ENCODE results near the gene ANKRD39. TPM values are rescaled to one million over a fixed set of nuclear protein-coding genes. Genes with fewer than 3 reads are reported as not detected.

Gene ANKRD39
- total and polyA plus RNA-seq, 7 donors: 11.4 to 34.1 (median 14.8) TPM

DNA sequence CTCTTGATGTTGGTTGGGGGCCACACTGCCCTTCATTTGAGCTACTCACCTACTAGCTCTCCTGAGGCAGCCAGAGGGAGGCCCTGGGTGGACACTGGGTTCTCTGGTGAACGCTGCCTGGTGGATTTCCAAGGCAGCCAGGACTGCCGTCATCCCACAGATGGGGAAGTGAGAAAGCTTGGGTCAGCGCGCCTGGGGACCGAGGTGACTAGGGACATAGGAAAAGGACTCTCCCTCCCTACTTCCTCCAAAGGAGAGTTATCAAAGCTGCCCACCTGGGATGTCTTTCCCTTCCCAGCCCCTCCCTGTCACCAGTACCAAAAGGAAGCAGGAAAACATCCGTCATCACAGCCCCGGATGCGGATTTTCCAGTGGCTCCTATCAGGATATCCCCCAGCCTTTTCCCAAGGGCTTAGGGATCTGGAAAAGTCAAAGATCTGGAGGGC lies 15.9 kb upstream of the ANKRD39 start:
- 70 to 78% methylated on average over 8 of the region's 8 CpGs for WGBS, 2 donors
- intact Hi-C loops (cut with DNase I): no loop called here
- H3K27me3 ChIP-seq: no peaks in the 10 kb centered on the region
- H3K4me1 ChIP-seq: peaks cover 0 to 42% (median 33%) of the 10 kb centered on the region in 4 donors
- H3K27ac ChIP-seq: peak overlapping the region; percentile 6 to 100 (median 54)
- no peaks in the 10 kb centered on the region for H3K36me3 ChIP-seq
- no peak for TF ChIP-seq POLR2A (IDR thresholded peaks at IDR 0.05)
- TF ChIP-seq, protein P1, sequence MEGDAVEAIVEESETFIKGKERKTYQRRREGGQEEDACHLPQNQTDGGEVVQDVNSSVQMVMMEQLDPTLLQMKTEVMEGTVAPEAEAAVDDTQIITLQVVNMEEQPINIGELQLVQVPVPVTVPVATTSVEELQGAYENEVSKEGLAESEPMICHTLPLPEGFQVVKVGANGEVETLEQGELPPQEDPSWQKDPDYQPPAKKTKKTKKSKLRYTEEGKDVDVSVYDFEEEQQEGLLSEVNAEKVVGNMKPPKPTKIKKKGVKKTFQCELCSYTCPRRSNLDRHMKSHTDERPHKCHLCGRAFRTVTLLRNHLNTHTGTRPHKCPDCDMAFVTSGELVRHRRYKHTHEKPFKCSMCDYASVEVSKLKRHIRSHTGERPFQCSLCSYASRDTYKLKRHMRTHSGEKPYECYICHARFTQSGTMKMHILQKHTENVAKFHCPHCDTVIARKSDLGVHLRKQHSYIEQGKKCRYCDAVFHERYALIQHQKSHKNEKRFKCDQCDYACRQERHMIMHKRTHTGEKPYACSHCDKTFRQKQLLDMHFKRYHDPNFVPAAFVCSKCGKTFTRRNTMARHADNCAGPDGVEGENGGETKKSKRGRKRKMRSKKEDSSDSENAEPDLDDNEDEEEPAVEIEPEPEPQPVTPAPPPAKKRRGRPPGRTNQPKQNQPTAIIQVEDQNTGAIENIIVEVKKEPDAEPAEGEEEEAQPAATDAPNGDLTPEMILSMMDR (IDR thresholded peaks at IDR 0.05): no peak
- no peak for TF ChIP-seq EP300 (IDR thresholded peaks at IDR 0.05)
- peak in 2 of 4 donors; percentile 4 to 5 for TF ChIP-seq POLR2AphosphoS5 (IDR thresholded peaks at IDR 0.05)
- peak; percentile 87 for DNase-seq
- H3K9me3 ChIP-seq: no peaks in the 10 kb centered on the region
- H3K4me3 ChIP-seq: no peak overlapping the region

DNA sequence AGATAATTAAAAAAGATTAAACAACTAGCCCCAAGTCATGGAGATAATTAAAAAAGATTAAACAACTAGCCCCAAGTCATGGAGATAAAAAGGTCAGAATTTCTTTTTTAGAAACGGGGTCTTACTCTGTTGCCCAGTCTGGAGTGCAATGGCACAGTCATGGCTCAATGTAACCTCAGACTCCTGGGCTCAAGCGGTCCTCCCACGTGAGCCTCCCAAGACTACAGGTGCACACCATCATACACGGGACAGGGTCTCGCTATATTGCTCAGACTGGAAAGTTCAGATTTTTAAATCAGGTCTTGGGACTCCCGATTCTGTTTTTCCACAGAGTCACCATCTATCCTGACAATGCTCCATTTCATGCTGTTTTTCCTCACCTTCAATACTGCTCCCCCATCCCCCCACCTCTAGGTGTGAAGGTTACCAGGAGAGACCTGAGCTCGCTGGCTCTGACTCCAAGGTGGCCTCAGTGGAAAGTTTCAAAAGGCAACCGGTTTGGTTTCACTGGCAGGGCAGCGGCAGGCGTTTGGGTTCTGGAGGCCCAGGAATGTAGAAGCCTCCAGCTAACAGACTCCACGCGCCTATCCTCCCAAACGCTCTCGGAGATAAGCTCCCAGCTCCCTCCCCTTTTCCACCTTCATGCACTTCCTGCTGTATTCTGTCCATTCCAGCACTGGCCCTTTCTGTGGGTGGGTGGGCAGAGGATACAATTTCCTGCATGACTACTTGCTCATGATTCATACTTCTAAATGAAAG lies 15.0 kb upstream of the ANKRD39 start:
- Histone ChIP-seq H3K27me3 (no peaks in the 10 kb centered on the region), H3K9me3 (no peaks in the 10 kb centered on the region), H3K36me3 (no peaks in the 10 kb centered on the region), H3K4me3 (no peak overlapping the region), H3K4me1 (peaks cover 0 to 45% (median 38%) of the 10 kb centered on the region in 4 donors), H3K27ac (peak overlapping the region; percentile 6 to 100 (median 54))
- 81% methylated on average over 14 of the region's 14 CpGs for WGBS, 2 donors
- intact Hi-C loops (cut with DNase I): no loop called here
- no peak for TF ChIP-seq EP300 (IDR thresholded peaks at IDR 0.05)
- TF ChIP-seq, protein P1 (IDR thresholded peaks at IDR 0.05): no peak
- TF ChIP-seq POLR2AphosphoS5 (IDR thresholded peaks at IDR 0.05): no peak
- no peak for TF ChIP-seq POLR2A (IDR thresholded peaks at IDR 0.05)
- DNase-seq: no peak

DNA sequence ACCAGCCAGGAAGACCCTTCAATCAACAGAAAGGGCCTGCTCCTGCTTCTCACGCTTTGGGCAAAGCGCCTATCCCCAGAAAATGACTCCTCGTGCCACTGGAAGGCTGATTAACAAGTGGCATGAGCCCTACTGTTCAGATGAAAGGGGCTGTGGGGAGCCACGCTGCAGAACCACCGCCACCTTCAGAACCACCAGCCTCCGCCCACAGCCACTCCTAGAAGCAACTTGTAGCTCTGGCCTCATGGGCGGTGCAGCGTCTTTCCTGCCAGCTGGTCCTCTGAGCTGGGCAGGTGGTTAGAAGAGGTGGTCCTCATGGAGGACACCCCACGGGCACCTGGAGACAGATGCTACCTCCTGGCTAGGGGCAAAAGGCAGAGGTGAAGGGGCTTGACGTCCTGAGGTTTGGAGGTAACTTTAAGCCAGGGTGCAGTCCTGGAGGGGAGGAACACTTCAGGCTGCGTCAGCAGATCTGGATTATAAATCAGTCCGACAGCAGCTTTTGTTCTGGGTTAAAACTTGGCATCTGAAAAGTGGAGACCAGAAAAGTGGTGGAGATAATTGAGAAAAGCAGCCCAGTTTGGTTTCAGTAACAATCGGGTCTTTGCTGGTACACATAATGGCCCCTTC lies 12.9 kb upstream of the ANKRD39 start:
- peak; percentile 85 for DNase-seq
- WGBS, 2 donors: 4 to 7% methylated on average over 13 of the region's 13 CpGs
- Histone ChIP-seq H3K27ac (peak overlapping the region; percentile 99 to 100 (median 100)), H3K27me3 (no peaks in the 10 kb centered on the region), H3K4me3 (peak overlapping the region; percentile 65 to 98 (median 96)), H3K36me3 (peaks cover 0 to 18% (median 11%) of the 10 kb centered on the region in 4 donors), H3K9me3 (no peaks in the 10 kb centered on the region), H3K4me1 (peaks cover 0 to 65% (median 58%) of the 10 kb centered on the region in 4 donors)
- intact Hi-C loops (cut with DNase I): loop anchor here (1.0 kb wide), 3 partner anchors 17 to 83 kb away; no protein-coding TSS in a partner anchor
- TF ChIP-seq POLR2AphosphoS5 (IDR thresholded peaks at IDR 0.05) (peak; percentile 24 to 58 (median 38)), POLR2A (IDR thresholded peaks at IDR 0.05) (peak in 1 of 2 donors; percentile 19), EP300 (IDR thresholded peaks at IDR 0.05) (no peak)

DNA sequence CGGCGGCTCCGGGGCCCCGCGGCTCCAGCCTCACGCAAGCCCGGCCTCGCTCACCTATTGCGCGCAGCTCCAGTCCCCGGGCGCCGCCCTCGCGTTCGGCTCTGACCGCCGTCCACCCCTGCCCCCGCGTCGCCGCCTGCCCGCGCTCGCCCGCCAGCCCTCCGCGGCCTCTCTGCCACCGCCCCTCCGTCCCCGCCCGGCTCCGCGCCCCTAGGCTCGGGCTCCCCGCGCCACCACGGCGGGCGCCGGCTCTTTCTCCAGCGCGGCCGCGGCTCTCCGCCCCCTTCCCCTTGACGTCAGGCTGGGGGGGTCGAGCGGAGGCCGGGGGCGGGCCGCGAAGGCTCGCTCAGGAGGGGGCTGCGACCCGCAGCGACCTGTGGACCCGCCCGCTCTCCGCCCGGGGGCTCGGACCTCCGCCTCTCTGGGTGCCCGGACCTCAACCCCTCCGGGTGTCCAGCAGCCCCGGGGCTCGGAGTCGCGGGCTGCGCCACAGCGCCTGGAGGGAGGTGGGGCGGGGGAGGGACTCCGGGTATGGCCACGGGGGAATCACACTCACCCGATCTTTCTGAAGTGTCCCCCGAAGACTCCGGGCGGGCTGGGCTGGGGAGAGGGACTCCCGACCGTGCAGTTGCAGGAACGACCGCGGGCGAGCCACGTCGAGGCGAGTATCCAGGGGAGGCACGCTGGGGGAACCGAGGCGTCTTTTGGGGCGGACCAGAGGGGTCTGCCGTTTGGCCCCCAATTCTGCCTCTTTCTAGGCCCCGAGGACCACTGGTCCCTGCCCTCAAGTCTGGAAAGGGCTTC lies 12.2 kb upstream of the ANKRD39 start, which contains the start of gene SEMA4C:
Gene SEMA4C (minus strand): TSS at position 259 of the 804 bp plus-strand sequence. CDS start 2,194 bp downstream, outside the sequence.
- Histone ChIP-seq H3K9me3 (no peaks in the 10 kb centered on the region), H3K4me3 (peak within 1 kb of the TSS; percentile 65 to 98 (median 96)), H3K27me3 (no peaks in the 10 kb centered on the region), H3K27ac (peak within 1 kb of the TSS; percentile 99 to 100 (median 100)), H3K4me1 (peaks cover 0 to 72% (median 65%) of the 10 kb centered on the region in 4 donors), H3K36me3 (peaks cover 7 to 25% (median 18%) of the 10 kb centered on the region in 4 donors)
- intact Hi-C loops (cut with DNase I): loop anchor here (1.0 to 10.0 kb wide), 4 partner anchors 37 to 335 kb away; partner anchors contain the start of gene ARID5A
- DNase-seq: peak; percentile 88
- TF ChIP-seq, protein P1 (IDR thresholded peaks at IDR 0.05): no peak
- TF ChIP-seq POLR2AphosphoS5 (IDR thresholded peaks at IDR 0.05) (peak; percentile 82 to 92 (median 90)), EP300 (IDR thresholded peaks at IDR 0.05) (peak in 1 of 4 donors; percentile 8), POLR2A (IDR thresholded peaks at IDR 0.05) (peak; percentile 47 to 49)
- 1% methylated on average over 93 of the region's 93 CpGs for WGBS, 2 donors
